Urinary bladder (tissue), 4 donors: ENCODE results near the gene ADGRG3. TPM values are rescaled to one million over a fixed set of nuclear protein-coding genes. Genes with fewer than 3 reads are reported as not detected.
"Not testable (repeated sequence)": the region's sequence is repeated elsewhere in the genome, so short reads cannot be mapped to it uniquely, and the experiment has no call there.

Experiments
- DNase-seq: peaks from one replicate; pipeline ENCODE4 v3.0.0-alpha.2; 2015; ENCODE audit errors: extremely low spot score
- H3K27ac ChIP-seq: one replicate; pipeline ENCODE4 v1.5.1; 2013; ENCODE audit warnings: low read depth, mild to moderate bottlenecking, moderate library complexity
- H3K36me3 ChIP-seq: one replicate; pipeline ENCODE4 v1.6.1; 2013; ENCODE audit warnings: mild to moderate bottlenecking, moderate library complexity; ENCODE audit not compliant: insufficient read depth
- H3K4me1 ChIP-seq: one replicate; pipeline ENCODE4 v1.6.1; 2013; ENCODE audit warnings: mild to moderate bottlenecking, moderate library complexity; ENCODE audit not compliant: insufficient read depth
- H3K4me3 ChIP-seq: one replicate; pipeline ENCODE4 v1.5.1; 2013; ENCODE audit warnings: low read depth, low read length
- WGBS: extraction: QIAGEN DNeasy Blood & Tissue Kit; methylation state at CpG from one replicate; pipeline ENCODE4 v1.1.7; 2013; 5-methylcytosine and 5-hydroxymethylcytosine counted together
- polyA plus RNA-seq: library from polyadenylated mRNA; stranded (reverse); fragments of 200-250 nt; gene quantifications from one replicate; pipeline ENCODE4 v1.2.3, GENCODE V29; 2013
- total RNA-seq: library from RNA; depleted of rRNA; stranded (reverse); fragments of >200 nt; gene quantifications from one replicate; pipeline ENCODE4 v1.2.3, GENCODE V29; 2014
- donor health status: healthy with polysubstance abuse.
- donor health status: healthy.

The ADGRG3 gene
- total and polyA plus RNA-seq, 2 donors: 1.2 to 1.5 TPM

GRCh38 chr16:57701759-57702371 lies 33.8 kb downstream of the ADGRG3 start:
- H3K4me3 ChIP-seq: no peak overlapping the region

GRCh38 chr16:57703416-57704010 lies 35.4 kb downstream of the ADGRG3 start:
- H3K27ac ChIP-seq: no peak overlapping the region
- WGBS: 90% methylated on average over 11 of the region's 11 CpGs
- H3K4me3 ChIP-seq: no peak overlapping the region
- no peaks in the 10 kb centered on the region for H3K36me3 ChIP-seq
- no peaks in the 10 kb centered on the region for H3K4me1 ChIP-seq
- no peak for DNase-seq

More at GRCh38 chr16:57701759-57702371, 33.8 kb downstream of the ADGRG3 start:
- 54% methylated on average over 23 of the region's 23 CpGs for WGBS
- Histone ChIP-seq H3K27ac (no peak overlapping the region), H3K4me1 (no peaks in the 10 kb centered on the region), H3K36me3 (no peaks in the 10 kb centered on the region)
- no peak for DNase-seq

DNA sequence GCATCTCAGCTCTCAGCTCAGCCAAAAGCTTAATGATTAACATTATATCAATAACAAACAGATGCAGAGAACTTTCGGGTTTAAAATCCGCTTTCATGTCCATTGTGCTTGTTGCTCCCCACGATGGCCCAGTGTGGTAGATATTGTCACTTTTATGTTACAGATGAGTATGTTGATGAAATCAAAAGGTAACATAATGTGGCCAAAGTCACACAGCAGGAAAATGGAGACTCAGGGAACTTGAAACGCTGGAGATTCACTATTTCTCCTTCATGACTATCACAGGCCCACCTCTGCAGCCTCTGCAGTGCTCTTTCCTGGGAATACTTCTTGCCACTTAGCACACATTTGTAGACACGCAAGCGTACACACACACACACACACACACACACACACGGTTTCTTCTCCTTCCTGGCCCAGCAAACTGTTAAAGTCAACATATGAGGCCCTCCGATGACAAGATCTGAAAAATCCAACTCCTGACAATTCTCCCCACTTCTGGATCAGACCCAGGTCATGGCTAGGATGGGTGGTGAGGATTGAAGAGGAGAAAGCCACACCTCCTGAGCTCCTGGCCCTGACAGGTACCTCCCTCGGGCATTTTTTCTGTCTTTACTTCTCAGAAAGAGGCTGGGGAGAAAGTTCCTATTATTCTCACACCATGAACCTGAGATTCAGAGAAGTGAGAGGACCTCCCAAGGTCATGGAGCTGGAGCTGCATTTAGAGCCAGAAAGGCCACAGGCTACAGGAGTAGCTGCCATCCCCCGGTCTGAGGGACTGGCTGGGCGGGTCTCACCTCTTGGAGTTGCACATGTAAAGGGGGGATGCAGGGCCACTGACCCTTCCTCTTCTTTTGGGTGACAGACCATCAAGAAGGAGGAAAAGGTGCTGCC lies 36.2 kb downstream of the ADGRG3 start:
- DNase-seq: no peak
- WGBS: 71% methylated on average over 11 of the region's 11 CpGs
- no peak overlapping the region for H3K4me3 ChIP-seq
- H3K36me3 ChIP-seq: no peaks in the 10 kb centered on the region
- H3K27ac ChIP-seq: no peak overlapping the region
- H3K4me1 ChIP-seq: no peaks in the 10 kb centered on the region

DNA sequence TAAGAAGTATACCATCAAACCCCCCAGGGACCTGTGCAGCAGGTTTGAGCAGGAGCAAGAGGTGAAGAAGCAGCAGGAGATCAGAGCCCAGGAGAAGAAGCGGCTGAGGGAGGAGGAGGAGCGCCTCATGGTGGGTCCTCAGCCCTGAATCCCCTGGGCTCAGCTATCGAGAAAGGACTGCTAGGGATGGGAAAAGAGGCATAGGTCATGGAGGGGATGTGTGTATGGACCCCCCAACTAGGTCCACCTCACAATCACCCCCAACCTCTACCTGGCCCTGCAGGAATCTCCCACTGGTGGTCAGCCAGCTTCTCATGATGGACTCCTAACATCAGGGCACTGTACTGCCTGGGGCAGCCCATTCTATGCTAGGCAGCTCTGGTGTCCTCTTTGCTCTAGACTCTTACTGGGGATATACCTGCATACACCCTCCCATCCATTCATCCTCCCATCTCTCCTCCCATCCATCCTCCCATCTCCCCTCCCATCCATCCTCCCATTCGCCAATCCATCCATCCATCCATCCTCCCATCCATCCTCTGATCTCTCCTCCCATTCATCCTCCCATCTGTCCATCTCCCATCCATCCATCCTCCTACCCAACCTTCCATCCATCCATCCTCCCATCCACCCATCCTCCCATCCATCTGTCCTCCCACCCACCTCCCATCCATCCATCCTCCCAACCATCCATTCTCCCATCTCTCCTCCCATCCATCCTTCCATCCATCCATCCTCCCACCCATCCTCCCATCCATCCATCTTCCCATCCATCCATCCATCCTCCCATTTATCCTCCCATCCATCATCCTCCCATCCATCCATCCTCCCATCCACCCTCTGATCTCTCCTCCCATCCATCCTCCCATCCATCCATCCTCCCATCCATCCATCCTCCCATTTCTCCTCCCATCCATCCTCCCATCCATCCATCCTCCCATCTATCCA lies 37.1 kb downstream of the ADGRG3 start:
- Histone ChIP-seq H3K36me3 (no peaks in the 10 kb centered on the region), H3K27ac (no peak overlapping the region), H3K4me1 (no peaks in the 10 kb centered on the region), H3K4me3 (no peak overlapping the region)
- DNase-seq: no peak
- 94% methylated on average over 4 of the region's 4 CpGs for WGBS

DNA sequence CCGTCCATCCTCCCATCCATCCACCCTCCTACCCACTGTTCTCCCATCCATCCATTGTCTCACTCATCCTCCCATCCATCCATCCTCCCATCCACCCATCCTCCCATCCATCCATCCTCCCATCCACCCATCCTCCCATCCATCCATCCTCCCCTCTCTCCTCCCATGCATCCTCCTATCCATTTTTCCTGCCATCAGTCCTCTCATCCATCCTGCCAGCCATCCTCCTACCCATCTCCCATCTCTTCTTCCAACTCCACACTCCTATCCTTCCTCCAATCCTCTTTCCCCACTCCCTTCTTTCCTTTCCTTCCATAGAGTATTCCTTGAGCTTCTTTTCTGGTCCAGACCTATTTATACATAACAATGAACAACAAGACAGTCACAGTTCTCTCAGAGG lies 38.6 kb downstream of the ADGRG3 start:
- H3K36me3 ChIP-seq: no peaks in the 10 kb centered on the region
- WGBS: 92% methylated on average over 1 of the region's 1 CpG
- DNase-seq: no peak
- no peaks in the 10 kb centered on the region for H3K4me1 ChIP-seq
- no peak overlapping the region for H3K4me3 ChIP-seq
- H3K27ac ChIP-seq: no peak overlapping the region

- DNase-seq: no peak
- WGBS: 89% methylated on average over 11 of the region's 11 CpGs
- Histone ChIP-seq H3K4me3 (no peak overlapping the region), H3K27ac (no peak overlapping the region), H3K4me1 (no peaks in the 10 kb centered on the region), H3K36me3 (no peaks in the 10 kb centered on the region)
Measured at GRCh38 chr16:57707331-57707730, 39.2 kb downstream of the ADGRG3 start.

GRCh38 chr16:57708168-57708567 lies 40.1 kb downstream of the ADGRG3 start:
- no peak overlapping the region for H3K4me3 ChIP-seq
- no peaks in the 10 kb centered on the region for H3K36me3 ChIP-seq
- H3K4me1 ChIP-seq: no peaks in the 10 kb centered on the region
- H3K27ac ChIP-seq: no peak overlapping the region
- 90% methylated on average over 3 of the region's 3 CpGs for WGBS
- no peak for DNase-seq

DNA sequence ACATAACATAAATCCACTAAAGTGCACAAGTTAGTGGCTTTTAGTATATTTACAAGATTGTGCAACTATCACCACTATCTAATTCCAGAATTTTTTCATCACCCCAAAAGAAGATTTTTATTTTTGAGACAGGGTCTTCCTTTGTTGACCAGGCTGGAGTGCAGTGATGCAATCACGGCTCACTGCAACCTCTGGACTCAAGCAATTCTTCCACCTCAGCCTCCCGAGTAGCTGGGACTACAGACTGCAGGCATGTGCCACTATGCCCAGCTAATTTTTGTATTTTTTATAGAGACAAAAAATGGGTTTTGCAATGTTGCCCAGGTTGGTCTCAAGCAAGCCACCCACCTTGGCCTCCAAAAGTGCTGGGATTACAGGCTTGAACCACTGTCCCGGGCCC lies 41.6 kb downstream of the ADGRG3 start:
- no peak overlapping the region for H3K4me3 ChIP-seq
- WGBS: 83% methylated on average over 3 of the region's 3 CpGs
- no peaks in the 10 kb centered on the region for H3K36me3 ChIP-seq
- no peaks in the 10 kb centered on the region for H3K4me1 ChIP-seq
- DNase-seq: no peak
- no peak overlapping the region for H3K27ac ChIP-seq

DNA sequence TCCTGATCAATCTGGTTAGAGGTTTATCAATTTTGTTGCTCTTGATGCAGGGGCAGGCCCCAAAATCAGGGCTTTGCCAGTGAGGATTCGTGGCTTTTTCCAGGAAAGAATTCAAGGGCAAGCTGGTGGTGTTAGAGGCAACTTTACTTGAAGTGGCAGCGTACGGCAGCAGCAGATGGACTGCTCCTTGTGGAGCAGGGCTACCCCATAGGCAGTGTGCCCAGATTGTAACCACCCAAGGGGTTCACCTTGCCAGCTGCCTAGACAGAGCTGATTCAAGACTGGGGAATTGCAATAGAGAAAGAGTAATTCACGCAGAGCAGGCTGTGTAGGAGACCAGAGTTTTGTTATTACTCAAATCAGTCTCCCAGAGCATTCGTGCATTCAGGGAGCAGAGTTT lies 43.2 kb downstream of the ADGRG3 start:
- Histone ChIP-seq H3K4me1 (no peaks in the 10 kb centered on the region), H3K4me3 (no peak overlapping the region), H3K27ac (no peak overlapping the region), H3K36me3 (no peaks in the 10 kb centered on the region)
- WGBS: 83% methylated on average over 5 of the region's 5 CpGs
- DNase-seq: no peak

DNA sequence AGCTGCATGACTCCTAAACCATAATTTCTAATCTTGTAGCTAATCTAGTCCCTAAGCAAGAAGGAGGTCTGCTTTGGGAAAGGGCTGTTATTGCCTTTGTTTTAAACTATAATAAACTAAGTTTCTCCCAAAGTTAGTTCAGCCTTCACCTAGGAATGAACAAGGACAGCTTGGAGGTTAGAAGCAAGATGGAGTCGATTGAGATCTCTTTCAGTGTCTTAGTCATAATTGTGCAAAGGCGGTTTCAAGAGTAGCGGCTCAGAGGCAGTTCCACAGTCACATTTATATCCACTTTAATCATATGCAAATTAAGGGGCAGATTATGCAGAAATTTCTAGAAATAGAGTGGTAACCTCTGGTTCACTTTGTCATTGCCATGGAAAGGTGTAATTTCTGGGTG lies 43.9 kb downstream of the ADGRG3 start:
- no peaks in the 10 kb centered on the region for H3K4me1 ChIP-seq
- no peaks in the 10 kb centered on the region for H3K36me3 ChIP-seq
- no peak overlapping the region for H3K27ac ChIP-seq
- WGBS: 90% methylated on average over 3 of the region's 3 CpGs
- no peak overlapping the region for H3K4me3 ChIP-seq
- DNase-seq: no peak

GRCh38 chr16:57712569-57712968 lies 44.5 kb downstream of the ADGRG3 start:
- DNase-seq, H3K36me3 ChIP-seq, H3K27ac ChIP-seq, H3K4me3 ChIP-seq, H3K4me1 ChIP-seq: not testable (repeated sequence)
- WGBS: 63% methylated on average over 6 of the region's 6 CpGs

DNA sequence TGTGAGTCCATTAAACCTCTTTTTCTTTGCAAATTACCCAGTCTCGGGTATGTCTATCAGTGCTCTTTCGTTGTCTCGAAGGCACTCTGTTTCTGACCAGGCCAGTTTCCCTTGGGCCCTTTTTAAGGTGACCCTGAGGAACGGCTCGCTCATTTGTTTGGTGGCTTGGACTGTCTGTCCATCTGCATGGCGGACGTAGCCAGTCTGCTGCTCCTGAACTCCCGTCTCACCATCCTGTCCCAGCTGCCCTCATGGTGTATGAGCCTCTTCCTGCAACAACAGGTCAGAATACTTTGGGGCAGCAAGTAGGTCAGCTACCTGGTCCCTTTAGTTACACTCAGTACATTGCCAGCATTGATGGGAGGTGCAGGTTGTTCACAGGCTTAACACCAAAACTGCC lies 45.5 kb downstream of the ADGRG3 start:
- WGBS: 88% methylated on average over 8 of the region's 8 CpGs
- DNase-seq: no peak
- H3K27ac ChIP-seq: no peak overlapping the region
- H3K4me1 ChIP-seq: no peaks in the 10 kb centered on the region
- no peak overlapping the region for H3K4me3 ChIP-seq
- H3K36me3 ChIP-seq: no peaks in the 10 kb centered on the region

GRCh38 chr16:57714047-57714446 lies 45.9 kb downstream of the ADGRG3 start:
- Histone ChIP-seq H3K4me3 (no peak overlapping the region), H3K36me3 (no peaks in the 10 kb centered on the region), H3K4me1 (no peaks in the 10 kb centered on the region), H3K27ac (no peak overlapping the region)
- no peak for DNase-seq
- WGBS: 84% methylated on average over 6 of the region's 6 CpGs
